IgD-negative memory B cell (primary cell): ENCODE data around the gene CDAN1. TPM values are rescaled to one million over a fixed set of nuclear protein-coding genes. Genes with fewer than 3 reads are reported as not detected.

ENCODE experiments used
- H3K27ac Mint-ChIP-seq, 3 donors: one replicate each; pipeline ENCODE4 v1.8.0; 2020 to 2022; ENCODE audit warnings: mild to moderate bottlenecking in 3 of 3, mixed read lengths in 3 of 3, moderate library complexity in 1 of 3
- H3K27me3 Mint-ChIP-seq: one replicate; pipeline ENCODE4 v1.8.0; 2021; ENCODE audit warnings: mixed read lengths
- H3K36me3 Mint-ChIP-seq: one replicate; pipeline ENCODE4 v1.8.0; 2020; ENCODE audit warnings: mild to moderate bottlenecking, mixed read lengths
- H3K4me1 Mint-ChIP-seq, 3 donors: one replicate each; pipeline ENCODE4 v1.8.0; 2020 to 2022; ENCODE audit warnings: mixed read lengths in 3 of 3, mild to moderate bottlenecking in 1 of 3
- H3K4me3 Mint-ChIP-seq, 4 donors: one replicate each; pipeline ENCODE4 v1.8.0; 2020 to 2022; ENCODE audit warnings: mild to moderate bottlenecking in 4 of 4, mixed read lengths in 4 of 4, moderate library complexity in 3 of 4
- H3K9me3 Mint-ChIP-seq, 3 donors: one replicate each; pipeline ENCODE4 v1.8.0; 2020 to 2021; ENCODE audit warnings: mixed read lengths in 3 of 3, mild to moderate bottlenecking in 1 of 3
- polyA plus RNA-seq: library from polyadenylated mRNA; unstranded; fragments of 300-500 nt; fragmentation: Illumina TruSeq; gene quantifications from one replicate; pipeline ENCODE4 v1.2.3, GENCODE V29; 2021

Gene CDAN1
- polyA plus RNA-seq, 1 donor from 2014 or later = 10.4 TPM

- no peaks in the 10 kb centered on the region for H3K9me3 Mint-ChIP-seq
- no peak overlapping the region for H3K4me3 Mint-ChIP-seq
- peaks cover 0 to 2% (median 0%) of the 10 kb centered on the region in 3 donors for H3K4me1 Mint-ChIP-seq
- peaks cover 4% of the 10 kb centered on the region for H3K36me3 Mint-ChIP-seq
- H3K27me3 Mint-ChIP-seq = no peaks in the 10 kb centered on the region
- no peak overlapping the region for H3K27ac Mint-ChIP-seq
These were observed 7.3 kb upstream of the CDAN1 start for GRCh38 chr15:42744195-42744594.

DNA sequence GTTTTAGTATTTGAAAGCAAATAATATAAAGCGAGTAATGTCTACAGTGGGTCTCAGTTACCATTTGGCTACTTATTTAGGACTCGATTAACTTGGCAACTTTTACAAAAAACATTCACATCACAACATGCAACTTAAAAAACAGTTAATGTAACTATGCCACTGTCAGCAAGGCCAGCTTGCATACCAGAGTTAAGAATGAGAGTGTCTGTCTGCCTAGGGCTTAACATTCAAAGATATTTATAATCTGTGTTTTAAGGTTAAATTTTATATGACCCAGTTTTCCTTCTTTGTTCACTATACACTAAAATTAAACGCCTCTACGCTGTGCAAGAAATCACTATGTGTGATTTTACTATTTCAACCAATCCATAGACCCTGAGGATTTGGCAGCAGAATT is 5.2 kb upstream of the CDAN1 start:
- H3K4me1 Mint-ChIP-seq = peaks cover 4 to 6% (median 5%) of the 10 kb centered on the region in 3 donors
- no peaks in the 10 kb centered on the region for H3K27me3 Mint-ChIP-seq
- H3K36me3 Mint-ChIP-seq = peaks cover 4% of the 10 kb centered on the region
- H3K27ac Mint-ChIP-seq = no peak overlapping the region
- no peaks in the 10 kb centered on the region for H3K9me3 Mint-ChIP-seq
- no peak overlapping the region for H3K4me3 Mint-ChIP-seq

- Mint-ChIP-seq H3K27ac (no peak overlapping the region), H3K4me1 (peaks cover 4 to 7% (median 5%) of the 10 kb centered on the region in 3 donors), H3K27me3 (no peaks in the 10 kb centered on the region), H3K4me3 (peak overlapping the region in 1 of 4 donors; percentile 36), H3K9me3 (no peaks in the 10 kb centered on the region), H3K36me3 (peaks cover 4% of the 10 kb centered on the region)
These were observed 4.8 kb upstream of the CDAN1 start for GRCh38 chr15:42741710-42742109.

DNA sequence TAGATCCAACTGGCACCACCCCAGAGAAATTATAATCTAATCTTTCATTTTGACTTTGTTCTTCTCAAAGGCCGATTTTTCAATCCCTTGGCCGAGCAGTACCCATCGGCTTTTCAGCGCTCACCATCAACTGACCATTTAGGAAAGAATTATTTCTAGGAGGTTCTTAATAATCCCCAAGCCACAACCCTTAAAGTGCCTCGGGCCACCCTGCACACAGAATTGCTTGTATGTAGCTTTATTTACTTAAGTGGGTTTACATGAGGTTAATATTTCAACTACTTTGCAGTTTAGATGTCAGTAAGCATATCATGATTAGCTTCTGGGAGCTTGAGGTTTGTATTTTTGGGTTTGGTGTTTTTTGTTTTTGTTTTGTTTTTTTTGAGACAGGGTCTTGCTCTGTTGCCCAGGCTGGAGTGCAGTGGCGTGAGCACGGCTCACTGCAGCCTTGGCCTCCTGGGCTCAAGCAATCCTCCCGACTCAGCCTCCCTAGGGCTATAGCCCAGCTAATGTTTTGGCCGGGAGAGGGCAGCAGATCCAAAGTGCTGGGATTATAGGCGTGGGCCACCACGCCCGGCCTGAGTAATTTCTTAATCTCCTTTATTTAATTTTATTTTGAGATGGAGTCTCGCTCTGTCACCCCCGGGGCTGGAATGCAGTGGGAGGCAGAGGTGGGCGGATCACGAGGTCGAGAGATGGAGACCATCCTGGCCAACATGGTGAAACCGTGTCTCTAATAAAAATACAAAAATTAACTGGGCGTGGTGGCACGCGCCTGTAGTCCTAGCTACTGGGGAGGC is 801 bp upstream of the CDAN1 start:
- Mint-ChIP-seq H3K9me3 (no peaks in the 10 kb centered on the region), H3K4me3 (peak overlapping the region; percentile 84 to 94 (median 92)), H3K4me1 (peaks cover 8 to 18% (median 12%) of the 10 kb centered on the region in 3 donors), H3K36me3 (no peaks in the 10 kb centered on the region), H3K27me3 (no peaks in the 10 kb centered on the region), H3K27ac (peak overlapping the region in 2 of 3 donors; percentile 80 to 84)

DNA sequence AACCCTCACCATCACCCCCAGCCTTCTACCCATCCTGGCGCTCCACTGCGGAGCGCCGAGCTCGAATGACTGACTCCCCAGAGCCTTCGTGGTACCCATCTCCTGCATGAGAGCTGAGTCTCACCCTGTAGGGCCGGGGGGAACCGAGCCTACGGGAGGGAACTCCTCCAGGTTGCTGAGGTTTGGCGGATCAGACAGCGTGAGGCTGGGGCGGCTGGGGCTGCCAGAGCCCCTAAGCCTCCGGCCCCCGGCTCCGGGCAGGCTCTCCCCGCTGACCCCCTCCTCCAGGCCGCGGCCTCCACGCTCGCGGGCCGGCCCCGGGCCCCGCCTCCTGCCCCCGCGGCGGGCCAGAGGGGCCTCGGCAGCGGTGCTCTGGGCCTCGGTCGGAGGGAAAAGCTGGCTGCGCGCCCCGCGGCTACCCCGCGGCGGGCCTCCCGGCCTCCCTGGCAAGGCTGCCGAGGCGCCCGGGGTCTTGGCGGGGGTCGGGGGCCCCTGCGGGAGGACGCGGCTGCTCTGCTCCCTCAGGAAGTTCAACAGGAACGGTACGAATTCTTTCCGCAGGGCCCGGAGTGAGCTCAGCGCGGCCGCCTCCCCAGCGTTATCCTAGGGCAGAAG is 643 bp downstream of the CDAN1 start:
- Mint-ChIP-seq H3K27me3 (no peaks in the 10 kb centered on the region), H3K36me3 (no peaks in the 10 kb centered on the region), H3K4me3 (peak overlapping the region; percentile 84 to 91 (median 88)), H3K9me3 (no peaks in the 10 kb centered on the region), H3K27ac (no peak overlapping the region), H3K4me1 (peaks cover 8 to 18% (median 12%) of the 10 kb centered on the region in 3 donors)

DNA sequence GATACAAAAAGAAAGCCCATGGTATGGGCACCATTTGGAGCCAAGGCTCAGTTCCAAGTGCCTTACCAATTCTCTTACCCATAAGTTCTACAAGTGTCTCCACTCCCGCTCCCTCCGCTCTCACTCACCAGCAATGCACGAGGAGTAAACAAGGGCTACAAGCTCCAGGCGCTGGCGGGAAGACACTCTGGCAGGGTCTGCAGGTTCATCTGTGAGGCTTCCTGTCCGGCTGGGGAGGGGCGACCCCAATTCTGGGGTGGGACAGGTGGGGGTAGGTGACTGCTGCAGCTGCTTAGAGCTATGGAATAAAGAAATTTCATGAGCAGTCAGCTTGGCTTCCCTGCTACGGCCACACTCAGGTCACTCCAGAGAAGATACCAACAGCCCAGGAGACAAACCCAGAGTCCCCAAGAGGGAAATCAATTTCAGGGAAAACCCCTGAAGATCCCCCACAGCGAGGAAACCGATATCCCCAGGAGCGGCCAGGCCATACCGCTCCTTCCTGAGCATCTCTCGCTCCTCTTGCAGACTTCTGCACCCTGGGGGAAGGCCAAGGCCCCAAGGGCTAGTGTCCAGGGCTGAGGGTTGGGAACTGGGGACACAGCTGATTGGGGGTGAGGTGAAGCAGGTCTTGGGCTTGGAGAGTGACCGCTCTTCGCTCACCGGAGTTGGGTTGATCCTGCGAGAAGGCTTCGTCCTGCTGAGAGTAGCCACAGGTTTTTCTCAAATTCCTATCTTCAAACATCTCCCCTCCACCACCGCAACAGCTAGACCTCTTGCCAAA is 1.4 kb downstream of the CDAN1 start:
- Mint-ChIP-seq H3K9me3 (no peaks in the 10 kb centered on the region), H3K4me3 (peak overlapping the region; percentile 70 to 90 (median 81)), H3K4me1 (peaks cover 8 to 18% (median 12%) of the 10 kb centered on the region in 3 donors), H3K27me3 (no peaks in the 10 kb centered on the region), H3K36me3 (no peaks in the 10 kb centered on the region), H3K27ac (peak overlapping the region in 2 of 3 donors; percentile 31 to 51)

DNA sequence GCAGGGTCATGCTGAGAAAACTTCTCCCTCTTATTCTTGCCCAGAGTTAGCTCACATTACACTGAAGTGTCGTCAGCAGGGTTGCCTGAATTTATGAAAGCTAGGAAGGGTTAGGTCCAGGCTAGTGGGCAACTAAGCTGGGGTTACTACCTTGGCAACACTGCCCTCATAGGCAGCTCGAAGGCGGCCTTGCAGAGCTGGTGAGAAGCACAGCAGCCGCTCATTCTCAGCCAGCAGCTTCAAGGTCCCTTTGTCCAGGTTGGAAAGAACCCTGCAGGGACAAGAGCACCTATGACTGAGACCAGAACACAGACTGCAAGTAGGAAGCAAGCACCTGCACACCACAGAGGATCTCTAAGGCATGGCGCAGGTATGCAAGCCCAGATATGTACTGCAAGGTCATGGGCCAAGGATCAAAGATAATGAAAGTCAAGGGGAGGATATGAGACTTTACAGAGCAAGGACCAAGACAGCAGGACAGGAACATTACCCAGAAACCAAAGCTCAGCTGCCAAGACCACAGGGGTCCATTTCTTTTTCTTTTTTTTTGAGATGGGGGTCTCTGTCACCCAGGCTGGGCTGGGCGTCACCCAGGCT is 2.8 kb downstream of the CDAN1 start:
- Mint-ChIP-seq H3K9me3 (no peaks in the 10 kb centered on the region), H3K27me3 (no peaks in the 10 kb centered on the region), H3K4me1 (peaks cover 8 to 18% (median 12%) of the 10 kb centered on the region in 3 donors), H3K27ac (peak overlapping the region; percentile 13 to 52 (median 23)), H3K4me3 (peak overlapping the region in 3 of 4 donors; percentile 2 to 70 (median 25)), H3K36me3 (no peaks in the 10 kb centered on the region)

GRCh38 chr15:42733027-42733426 is 3.9 kb downstream of the CDAN1 start:
- peak overlapping the region in 2 of 3 donors; percentile 23 to 56 for H3K27ac Mint-ChIP-seq
- peak overlapping the region in 2 of 4 donors; percentile 70 for H3K4me3 Mint-ChIP-seq
- H3K27me3 Mint-ChIP-seq = no peaks in the 10 kb centered on the region
- peaks cover 8 to 18% (median 12%) of the 10 kb centered on the region in 3 donors for H3K4me1 Mint-ChIP-seq
- no peaks in the 10 kb centered on the region for H3K9me3 Mint-ChIP-seq
- peaks cover 2% of the 10 kb centered on the region for H3K36me3 Mint-ChIP-seq

- Mint-ChIP-seq H3K36me3 (peaks cover 2% of the 10 kb centered on the region), H3K9me3 (no peaks in the 10 kb centered on the region), H3K4me3 (peak overlapping the region in 1 of 4 donors; percentile 30)
These were observed 4.7 kb downstream of the CDAN1 start for GRCh38 chr15:42732095-42732827.

DNA sequence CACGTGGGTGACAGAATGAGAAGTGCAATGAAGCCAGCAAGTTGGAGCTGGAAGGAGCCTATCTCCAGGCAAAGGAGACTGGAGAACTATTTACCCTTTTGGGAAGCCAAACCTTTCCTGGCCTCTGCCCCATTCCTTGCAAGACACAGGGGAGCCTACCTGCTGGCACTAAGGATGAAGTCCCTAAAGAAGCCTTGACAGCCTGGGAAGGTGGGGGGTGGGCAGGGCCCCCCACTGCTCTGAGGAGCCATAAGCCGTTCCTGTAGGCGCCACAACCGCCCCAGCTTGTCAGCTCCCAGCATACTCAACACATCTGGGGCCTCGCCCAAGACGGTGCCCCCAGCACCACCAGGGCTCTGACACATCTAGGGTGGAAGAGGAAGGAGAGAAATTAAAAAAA is 5.5 kb downstream of the CDAN1 start:
- Mint-ChIP-seq H3K27me3 (no peaks in the 10 kb centered on the region), H3K9me3 (no peaks in the 10 kb centered on the region), H3K27ac (no peak overlapping the region), H3K4me1 (peaks cover 5 to 14% (median 6%) of the 10 kb centered on the region in 3 donors), H3K36me3 (peaks cover 2% of the 10 kb centered on the region), H3K4me3 (peak overlapping the region in 2 of 4 donors; percentile 30 to 54)

More at GRCh38 chr15:42732095-42732827, 4.7 kb downstream of the CDAN1 start:
- Mint-ChIP-seq H3K27ac (peak overlapping the region in 1 of 3 donors; percentile 56), H3K4me1 (peaks cover 5 to 14% (median 8%) of the 10 kb centered on the region in 3 donors), H3K27me3 (no peaks in the 10 kb centered on the region)

DNA sequence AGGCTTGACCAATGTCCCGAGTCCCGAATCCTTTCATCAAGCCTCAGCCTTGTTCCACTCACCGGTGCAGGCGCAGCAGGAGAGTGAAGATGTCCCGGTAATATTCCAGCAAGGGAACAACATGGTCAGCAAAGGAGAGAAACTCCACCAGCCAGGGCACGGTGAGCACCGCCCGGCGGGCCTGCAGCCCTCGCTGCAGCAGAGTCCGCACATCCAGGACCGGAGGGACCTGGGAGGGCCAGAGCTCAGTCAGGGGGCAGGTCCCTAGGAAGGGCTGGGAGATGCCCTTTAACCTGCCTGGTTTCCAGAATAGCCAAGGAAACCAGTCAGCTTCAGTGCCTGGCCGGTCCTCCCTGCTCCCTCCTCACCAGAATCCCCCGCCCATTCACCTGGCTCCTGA is 6.4 kb downstream of the CDAN1 start:
- Mint-ChIP-seq H3K9me3 (no peaks in the 10 kb centered on the region), H3K27me3 (no peaks in the 10 kb centered on the region), H3K4me3 (no peak overlapping the region), H3K4me1 (peaks cover 5 to 10% (median 6%) of the 10 kb centered on the region in 3 donors), H3K36me3 (peaks cover 2% of the 10 kb centered on the region), H3K27ac (no peak overlapping the region)

GRCh38 chr15:42730135-42730534 is 6.8 kb downstream of the CDAN1 start:
- Mint-ChIP-seq H3K4me1 (peaks cover 5 to 10% (median 6%) of the 10 kb centered on the region in 3 donors), H3K36me3 (peaks cover 2% of the 10 kb centered on the region), H3K27me3 (no peaks in the 10 kb centered on the region), H3K9me3 (no peaks in the 10 kb centered on the region), H3K27ac (peak overlapping the region in 1 of 3 donors; percentile 18), H3K4me3 (no peak overlapping the region)

- H3K4me1 Mint-ChIP-seq = peaks cover 3 to 5% (median 4%) of the 10 kb centered on the region in 3 donors
- no peaks in the 10 kb centered on the region for H3K9me3 Mint-ChIP-seq
- H3K4me3 Mint-ChIP-seq = no peak overlapping the region
- H3K36me3 Mint-ChIP-seq = peaks cover 2% of the 10 kb centered on the region
- no peak overlapping the region for H3K27ac Mint-ChIP-seq
- H3K27me3 Mint-ChIP-seq = no peaks in the 10 kb centered on the region
These were observed 7.5 kb downstream of the CDAN1 start for GRCh38 chr15:42729409-42729808.

DNA sequence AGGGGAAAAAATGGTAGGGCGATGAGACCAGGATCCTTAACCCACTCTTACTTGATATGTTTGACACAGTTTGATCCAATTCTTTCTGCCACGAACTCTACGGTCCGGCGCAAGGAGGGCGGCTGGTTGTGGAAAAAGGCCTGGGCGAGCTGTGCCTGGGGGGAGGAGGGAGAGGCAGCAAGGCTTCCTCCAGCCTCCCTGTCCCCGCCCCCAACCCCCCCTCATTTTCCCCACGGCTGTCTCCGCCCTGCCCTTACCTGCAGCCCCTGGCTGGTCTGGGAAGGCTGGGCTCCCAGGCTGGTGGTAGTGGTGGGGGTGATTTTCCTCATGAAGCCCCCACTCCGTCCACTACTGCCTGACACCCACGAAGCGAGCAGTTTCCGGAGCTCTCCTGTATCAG is 8.0 kb downstream of the CDAN1 start:
- no peak overlapping the region for H3K27ac Mint-ChIP-seq
- peaks cover 0 to under 1% (median 0%) of the 10 kb centered on the region in 3 donors for H3K4me1 Mint-ChIP-seq

More for the DNA sequence above, 8.0 kb downstream of the CDAN1 start:
- H3K9me3 Mint-ChIP-seq = no peaks in the 10 kb centered on the region
- peaks cover 2% of the 10 kb centered on the region for H3K36me3 Mint-ChIP-seq
- no peak overlapping the region for H3K4me3 Mint-ChIP-seq
- no peaks in the 10 kb centered on the region for H3K27me3 Mint-ChIP-seq
